CD4-positive, CD25-positive, alpha-beta regulatory T cell (primary cell): Measurements from ENCODE around the gene NPB. TPM values are rescaled to one million over a fixed set of nuclear protein-coding genes. Genes with fewer than 3 reads are reported as not detected.

Source experiments
- ATAC-seq, 2 donors: fragments of 150-1000 bp; cut with Tn5 transposase; one replicate each; pipeline ENCODE4 v1.10.0; 2021; ENCODE audit warnings: low read depth in 2 of 2, moderate number of reproducible peaks in 2 of 2, moderate library complexity in 1 of 2
- DNase-seq, 3 donors: peaks; one replicate each; pipeline versions ENCODE4 v3.0.0 to v3.0.0-alpha.2; 2012 to 2022; ENCODE audit warnings: mixed read lengths in 1 of 3
- H3K27ac ChIP-seq: one replicate; pipeline ENCODE4 v1.7.0; 2013; ENCODE audit warnings: mild to moderate bottlenecking, low read length; ENCODE audit not compliant: insufficient read depth, poor library complexity, severe bottlenecking
- H3K27me3 ChIP-seq: one replicate; pipeline ENCODE4 v1.7.0; 2013; ENCODE audit warnings: low read length; ENCODE audit not compliant: control insufficient read depth, insufficient read depth
- H3K36me3 ChIP-seq: one replicate; pipeline ENCODE4 v1.7.0; 2013; ENCODE audit warnings: mild to moderate bottlenecking, low read length, moderate library complexity; ENCODE audit not compliant: control insufficient read depth, insufficient read depth
- H3K4me1 ChIP-seq: 2 replicates; pipeline ENCODE4 v1.7.0; 2013; ENCODE audit warnings: mild to moderate bottlenecking, low read length; ENCODE audit not compliant: insufficient read depth, control insufficient read depth, poor library complexity, severe bottlenecking
- H3K4me3 ChIP-seq: one replicate; pipeline ENCODE4 v1.7.0; 2013; ENCODE audit warnings: low read depth, mild to moderate bottlenecking, low read length, moderate library complexity
- H3K9me3 ChIP-seq, 2 experiments: 1 replicate in 1 of 2; 2 replicates in 1 of 2; pipeline ENCODE4 v1.7.0; 2013; ENCODE audit warnings: low read length in 2 of 2, mild to moderate bottlenecking in 1 of 2, moderate library complexity in 1 of 2; ENCODE audit not compliant: control insufficient read depth in 2 of 2
- H3K27ac Mint-ChIP-seq, 3 donors: one replicate each; pipeline ENCODE4 v1.8.0; 2020 to 2022; ENCODE audit warnings: mild to moderate bottlenecking in 3 of 3, mixed read lengths in 3 of 3, moderate library complexity in 2 of 3
- H3K27me3 Mint-ChIP-seq: one replicate; pipeline ENCODE4 v1.8.0; 2022; ENCODE audit warnings: mild to moderate bottlenecking, mixed read lengths
- H3K36me3 Mint-ChIP-seq: one replicate; pipeline ENCODE4 v1.8.0; 2020; ENCODE audit warnings: mixed read lengths
- H3K4me1 Mint-ChIP-seq, 4 donors: one replicate each; pipeline ENCODE4 v1.8.0; 2020 to 2022; ENCODE audit warnings: mixed read lengths in 4 of 4, mild to moderate bottlenecking in 1 of 4
- H3K4me3 Mint-ChIP-seq, 4 donors: one replicate each; pipeline ENCODE4 v1.8.0; 2020 to 2022; ENCODE audit warnings: mild to moderate bottlenecking in 4 of 4, mixed read lengths in 4 of 4, moderate library complexity in 3 of 4
- H3K9me3 Mint-ChIP-seq, 7 donors: one replicate each; pipeline ENCODE4 v1.8.0; 2020 to 2022; ENCODE audit warnings: mixed read lengths in 7 of 7, mild to moderate bottlenecking in 3 of 7, moderate library complexity in 2 of 7
- polyA plus RNA-seq, 4 donors: library from polyadenylated mRNA; unstranded; fragments of 300-500 nt; fragmentation: Illumina TruSeq; gene quantifications; one replicate each; pipeline ENCODE4 v1.2.3, GENCODE V29; 2021
- total RNA-seq: library from RNA; stranded (reverse); gene quantifications from one replicate; pipeline ENCODE4 v1.2.3, GENCODE V29; 2022

NPB gene
- total and polyA plus RNA-seq, 5 donors from 2014 or later = 0.10 TPM; not detected in 4

- ATAC-seq (no peak), DNase-seq (no peak)
- Histone ChIP-seq H3K4me3 (peak overlapping the region; percentile 11), H3K4me1 (peaks cover 43% of the 10 kb centered on the region), H3K27me3 (no peaks in the 10 kb centered on the region), H3K36me3 (no peaks in the 10 kb centered on the region), H3K27ac (peak overlapping the region; percentile 76), H3K9me3 (no peaks in the 10 kb centered on the region)
- Mint-ChIP-seq H3K27ac (peak overlapping the region; percentile 91 to 96 (median 93)), H3K9me3 (peaks cover 0 to under 1% (median 0%) of the 10 kb centered on the region in 7 donors), H3K4me1 (peaks cover 0 to 30% (median 7%) of the 10 kb centered on the region in 4 donors), H3K27me3 (peaks cover 8% of the 10 kb centered on the region), H3K36me3 (no peaks in the 10 kb centered on the region), H3K4me3 (peak overlapping the region; percentile 85 to 96 (median 86))
These were observed 23.9 kb downstream of the NPB start for GRCh38 chr17:81925860-81926450.

GRCh38 chr17:81926451-81927151 is 24.6 kb downstream of the NPB start:
- peaks cover 0 to 1% (median 0%) of the 10 kb centered on the region in 7 donors for H3K9me3 Mint-ChIP-seq
- Histone ChIP-seq H3K27ac (peak overlapping the region; percentile 76), H3K4me1 (peaks cover 43% of the 10 kb centered on the region), H3K36me3 (no peaks in the 10 kb centered on the region), H3K4me3 (peak overlapping the region; percentile 11), H3K9me3 (no peaks in the 10 kb centered on the region), H3K27me3 (no peaks in the 10 kb centered on the region)
- peaks cover 12% of the 10 kb centered on the region for H3K27me3 Mint-ChIP-seq
- H3K4me3 Mint-ChIP-seq = peak overlapping the region; percentile 85 to 93 (median 86)
- H3K27ac Mint-ChIP-seq = peak overlapping the region; percentile 91 to 96 (median 93)
- H3K4me1 Mint-ChIP-seq = peaks cover 0 to 30% (median 7%) of the 10 kb centered on the region in 4 donors
- peak; percentile 35 for ATAC-seq
- no peaks in the 10 kb centered on the region for H3K36me3 Mint-ChIP-seq
- peak; percentile 47 to 82 (median 48) for DNase-seq

GRCh38 chr17:81927152-81927652 is 25.2 kb downstream of the NPB start:
- peak overlapping the region in 3 of 4 donors; percentile 69 to 74 (median 73) for H3K4me3 Mint-ChIP-seq
- H3K27me3 Mint-ChIP-seq = peaks cover 18% of the 10 kb centered on the region
- peak in 1 of 2 donors; percentile 27 for ATAC-seq
- no peaks in the 10 kb centered on the region for H3K27me3 ChIP-seq
- H3K9me3 Mint-ChIP-seq = peaks cover 0 to 1% (median 0%) of the 10 kb centered on the region in 7 donors
- no peak overlapping the region for H3K27ac Mint-ChIP-seq
- H3K9me3 ChIP-seq = no peaks in the 10 kb centered on the region
- peaks cover 0 to 30% (median 7%) of the 10 kb centered on the region in 4 donors for H3K4me1 Mint-ChIP-seq
- H3K4me1 ChIP-seq = peaks cover 43% of the 10 kb centered on the region
- peak overlapping the region; percentile 76 for H3K27ac ChIP-seq
- H3K36me3 ChIP-seq = no peaks in the 10 kb centered on the region
- no peak overlapping the region for H3K4me3 ChIP-seq
- no peak for DNase-seq
- H3K36me3 Mint-ChIP-seq = no peaks in the 10 kb centered on the region

- peak within 1 kb of the TSS; percentile 11 for H3K4me3 ChIP-seq
- H3K27me3 Mint-ChIP-seq = peaks cover 18% of the 10 kb centered on the region
- no peaks in the 10 kb centered on the region for H3K36me3 Mint-ChIP-seq
- no peaks in the 10 kb centered on the region for H3K9me3 ChIP-seq
- H3K36me3 ChIP-seq = no peaks in the 10 kb centered on the region
- peaks cover 0 to 1% (median 0%) of the 10 kb centered on the region in 7 donors for H3K9me3 Mint-ChIP-seq
- H3K4me1 Mint-ChIP-seq = peaks cover 0 to 30% (median 7%) of the 10 kb centered on the region in 4 donors
- peak within 1 kb of the TSS; percentile 76 for H3K27ac ChIP-seq
- peaks cover 43% of the 10 kb centered on the region for H3K4me1 ChIP-seq
- peak within 1 kb of the TSS; percentile 91 to 96 (median 93) for H3K27ac Mint-ChIP-seq
- ATAC-seq = peak; percentile 65 to 67
- H3K27me3 ChIP-seq = no peaks in the 10 kb centered on the region
- H3K4me3 Mint-ChIP-seq = peak within 1 kb of the TSS; percentile 85 to 93 (median 86)
- peak; percentile 85 to 93 (median 90) for DNase-seq
These were observed 25.9 kb downstream of the NPB start, which contains the start of gene MAFG for GRCh38 chr17:81927653-81928543. MAFG (minus strand) TSS chr17:81927735; CDS start chr17:81923185, 4,550 bp downstream.

- no peaks in the 10 kb centered on the region for H3K9me3 ChIP-seq
- H3K9me3 Mint-ChIP-seq = peaks cover 0 to 1% (median 0%) of the 10 kb centered on the region in 7 donors
- H3K27me3 Mint-ChIP-seq = peaks cover 12% of the 10 kb centered on the region
- ATAC-seq = no peak
- H3K4me1 ChIP-seq = peaks cover 43% of the 10 kb centered on the region
- no peaks in the 10 kb centered on the region for H3K36me3 ChIP-seq
- peak overlapping the region in 3 of 4 donors; percentile 66 to 84 (median 69) for H3K4me3 Mint-ChIP-seq
- no peaks in the 10 kb centered on the region for H3K27me3 ChIP-seq
- no peak overlapping the region for H3K4me3 ChIP-seq
- no peak overlapping the region for H3K27ac ChIP-seq
- peak overlapping the region; percentile 36 to 87 (median 60) for H3K27ac Mint-ChIP-seq
- no peak for DNase-seq
- H3K36me3 Mint-ChIP-seq = no peaks in the 10 kb centered on the region
- peaks cover 0 to 30% (median 7%) of the 10 kb centered on the region in 4 donors for H3K4me1 Mint-ChIP-seq
These were observed 26.7 kb downstream of the NPB start for GRCh38 chr17:81928544-81929252.

- Mint-ChIP-seq H3K27me3 (peaks cover 12% of the 10 kb centered on the region), H3K27ac (peak overlapping the region in 1 of 3 donors; percentile 60), H3K4me3 (peak overlapping the region in 3 of 4 donors; percentile 48 to 84 (median 52)), H3K9me3 (peaks cover 0 to 1% (median 0%) of the 10 kb centered on the region in 7 donors), H3K4me1 (peaks cover 0 to 23% (median 7%) of the 10 kb centered on the region in 4 donors), H3K36me3 (no peaks in the 10 kb centered on the region)
- Histone ChIP-seq H3K27ac (no peak overlapping the region), H3K36me3 (no peaks in the 10 kb centered on the region), H3K9me3 (no peaks in the 10 kb centered on the region), H3K4me3 (no peak overlapping the region), H3K27me3 (no peaks in the 10 kb centered on the region), H3K4me1 (peaks cover 35% of the 10 kb centered on the region)
- DNase-seq = no peak
- no peak for ATAC-seq
These were observed 27.5 kb downstream of the NPB start for GRCh38 chr17:81929253-81930141.
